GM18951 (cell line): Measurements from ENCODE around the gene TNMD.
"Not testable (repeated sequence)": the region's sequence is repeated elsewhere in the genome, so short reads cannot be mapped to it uniquely, and the experiment has no call there.

Experiments
- POLR2A ChIP-seq: IDR thresholded peaks from 4 replicates; pipeline ENCODE4 v1.6.1; 2011; ENCODE audit warnings: mild to moderate bottlenecking; ENCODE audit not compliant: insufficient read length, insufficient read depth; ENCODE audit errors: extremely low read depth
- in situ Hi-C: fragments of 300-500 bp; cut with MboI; formaldehyde crosslinking; loops from one replicate; pipeline ENCODE4 v1.12.0; 2022; ENCODE audit warnings: low sequenced_read_pairs, mixed read lengths, inconsistent platforms; ENCODE audit not compliant: unreplicated experiment

Gene TNMD

DNA sequence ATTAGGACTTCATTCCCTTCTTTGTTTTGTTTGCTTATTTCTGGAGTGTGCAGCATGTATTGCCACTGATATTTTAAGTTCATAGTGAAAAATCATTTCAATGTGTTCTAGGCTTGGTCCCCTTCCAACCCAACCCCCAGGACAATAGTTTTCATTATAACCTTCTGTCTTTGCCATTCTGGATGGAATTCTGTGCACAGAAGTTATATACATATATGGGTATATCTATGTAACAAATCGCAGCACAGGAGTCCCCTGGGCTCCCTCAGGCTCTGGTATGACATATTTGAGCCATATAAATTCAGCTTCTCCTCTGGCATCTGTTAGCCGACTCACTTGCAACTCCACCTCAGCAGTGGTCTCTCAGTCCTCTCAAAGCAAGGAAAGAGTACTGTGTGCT lies at the start of gene TNMD:
Gene TNMD (plus strand): TSS at position 326 of the 400 bp plus-strand sequence. CDS start 83 bp downstream, outside the sequence.
- in situ Hi-C loops, result no loop called here

DNA sequence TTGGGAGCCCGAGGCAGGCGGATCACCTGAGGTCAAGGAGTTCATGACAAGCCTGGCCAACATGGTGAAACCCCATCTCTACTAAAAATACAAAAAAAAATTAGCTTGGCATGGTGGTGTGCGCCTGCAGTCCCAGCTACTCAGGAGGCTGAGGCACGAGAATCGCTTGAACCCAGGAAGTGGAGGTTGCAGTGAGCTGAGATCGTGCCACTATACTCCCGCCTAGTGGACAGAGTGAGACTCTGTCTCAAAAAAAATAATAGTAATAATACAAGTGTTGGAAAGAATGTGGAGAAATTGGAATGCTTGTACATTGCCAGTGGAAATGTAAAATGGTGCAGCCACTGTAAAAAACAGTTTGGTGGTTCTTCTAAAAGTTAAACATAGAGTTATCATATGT lies 19.2 kb upstream of the TNMD start:
- in situ Hi-C loops, result not testable (repeated sequence)

More for the DNA sequence above, at the start of gene TNMD:
- TF ChIP-seq POLR2A, result no peak

DNA sequence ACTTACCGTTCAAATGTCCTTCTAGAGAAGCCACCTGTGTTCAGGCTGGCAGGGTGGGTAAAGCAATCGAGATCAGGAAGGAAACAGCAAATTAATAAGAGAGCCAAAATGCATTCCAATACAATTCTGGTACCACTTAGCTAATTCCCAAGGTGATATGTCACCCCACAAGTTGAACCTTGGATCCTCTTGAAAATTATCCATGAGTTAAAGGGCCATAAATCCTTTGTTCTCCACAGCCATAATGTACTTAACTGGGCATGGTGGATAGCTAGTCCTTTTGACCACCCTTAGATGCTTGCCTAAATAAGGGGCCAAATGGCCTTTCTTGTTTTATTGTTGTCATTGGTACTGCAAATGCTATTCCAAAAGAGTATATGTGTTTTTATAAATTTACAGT lies 2.0 kb downstream of the TNMD start:
- no peak for TF ChIP-seq POLR2A
- in situ Hi-C loops, result no loop called here

DNA sequence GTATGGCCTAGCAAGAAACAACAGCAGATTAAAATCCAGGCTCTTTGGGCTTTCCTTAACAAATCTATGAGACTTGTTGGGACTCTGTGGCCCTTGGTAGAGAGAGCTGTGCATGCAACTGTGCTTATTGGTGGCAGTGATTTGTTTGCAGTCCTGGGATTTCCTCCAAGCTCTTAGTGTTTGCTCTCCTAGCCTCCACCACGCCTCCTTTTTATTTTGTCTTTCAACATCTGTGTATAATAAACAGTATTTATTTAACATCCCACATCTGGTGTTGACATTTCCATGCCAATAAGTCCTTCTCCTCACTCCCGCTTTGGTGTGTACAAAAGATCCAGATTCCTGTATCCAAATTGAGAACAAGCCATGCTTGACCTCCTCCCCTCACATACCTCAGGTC lies 3.1 kb downstream of the TNMD start:
- in situ Hi-C loops, result no loop called here
- TF ChIP-seq POLR2A, result no peak

DNA sequence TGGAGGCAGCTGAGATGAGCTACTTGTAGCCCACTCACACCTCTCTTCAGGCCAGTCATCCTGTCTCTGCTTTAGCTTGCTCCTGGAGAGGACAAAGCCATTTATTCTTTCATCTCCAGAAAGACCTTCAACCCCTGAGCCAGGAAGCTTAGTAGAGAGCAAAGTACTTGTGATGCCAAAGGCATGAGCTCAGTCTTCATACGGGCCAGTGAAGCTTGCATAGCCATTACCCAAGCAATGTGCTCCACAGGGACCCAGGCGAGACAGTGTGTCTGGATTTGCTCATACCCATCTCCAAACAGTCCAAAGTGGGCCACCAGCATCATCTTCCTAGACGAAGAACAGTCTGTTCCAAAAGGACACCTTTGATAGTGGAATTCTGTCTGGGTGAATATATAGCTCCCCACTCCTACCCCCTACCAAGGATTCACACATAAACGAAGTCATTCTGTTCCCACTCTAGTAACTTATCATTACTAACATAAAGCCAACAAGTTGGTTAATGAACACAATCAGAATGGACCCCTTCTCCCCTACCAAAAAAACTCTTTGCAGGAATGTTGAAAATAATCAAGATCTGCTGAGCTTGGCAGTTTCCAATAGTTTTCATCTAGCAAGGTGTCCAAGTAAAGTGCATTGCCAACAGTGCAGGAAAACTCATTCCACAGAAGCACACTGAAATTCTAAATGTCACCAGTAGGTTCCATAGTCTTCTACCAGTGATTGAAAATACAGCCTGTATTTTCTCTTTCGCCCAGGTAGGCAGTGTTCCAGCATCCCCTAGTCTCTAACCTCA lies 6.7 kb downstream of the TNMD start:
- in situ Hi-C loops, result no loop called here
- TF ChIP-seq POLR2A, result no peak

DNA sequence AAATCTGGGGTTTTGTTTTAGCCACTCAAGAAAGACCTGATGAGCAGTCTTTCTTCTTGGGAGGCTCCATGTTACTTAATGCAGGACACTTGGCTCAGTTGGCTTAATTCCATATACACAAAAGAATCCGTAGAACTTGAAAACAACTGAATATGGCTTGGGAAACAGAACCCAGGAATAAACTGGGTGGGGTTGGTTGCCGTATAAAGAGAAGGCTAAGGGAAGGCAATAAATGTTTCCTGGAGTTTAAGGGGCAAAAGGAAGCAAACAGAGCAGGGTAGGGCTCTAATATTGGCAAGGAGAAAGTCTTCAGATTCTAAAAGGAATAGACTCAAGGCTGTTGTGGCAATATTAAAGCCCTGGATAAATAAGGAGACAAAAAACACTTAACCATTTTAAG lies 8.4 kb downstream of the TNMD start:
- in situ Hi-C loops, result no loop called here

DNA sequence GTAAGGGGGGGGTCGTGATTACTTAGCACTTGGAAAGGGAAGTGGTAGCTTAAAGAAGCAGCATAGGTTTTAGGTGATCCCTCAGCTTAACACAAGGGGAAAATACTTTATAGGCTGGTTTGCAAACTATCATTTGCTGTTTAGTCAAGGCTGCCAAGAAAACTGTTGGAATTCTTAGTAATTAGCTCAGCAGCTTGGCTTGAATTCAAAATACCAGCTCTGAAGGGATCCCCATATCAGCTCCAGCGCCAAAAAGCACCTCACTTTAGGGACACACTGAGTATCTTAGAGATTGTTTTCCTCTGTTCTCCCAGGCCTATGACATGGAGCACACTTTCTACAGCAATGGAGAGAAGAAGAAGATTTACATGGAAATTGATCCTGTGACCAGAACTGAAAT lies 8.8 kb downstream of the TNMD start:
- no peak for TF ChIP-seq POLR2A
- in situ Hi-C loops, result no loop called here

More for the DNA sequence above, 8.4 kb downstream of the TNMD start:
- no peak for TF ChIP-seq POLR2A

DNA sequence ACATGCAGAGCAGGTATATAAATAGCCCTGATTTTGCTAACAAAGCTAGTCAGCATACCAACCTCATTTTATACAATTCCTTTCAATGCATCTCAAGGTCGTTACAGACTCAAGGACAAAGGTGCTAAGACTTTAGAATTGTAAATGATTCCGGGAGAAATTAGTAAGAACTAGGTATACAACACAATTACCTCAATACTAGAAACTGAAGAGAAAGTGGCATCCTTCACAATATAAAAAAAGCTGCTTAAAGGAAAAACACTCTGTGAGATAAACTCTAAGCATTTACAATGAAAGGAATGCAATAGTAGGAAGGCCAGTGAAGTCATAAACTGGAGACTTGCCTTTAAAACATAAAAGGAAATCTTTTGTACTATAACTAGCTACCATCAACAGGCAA lies 11.9 kb downstream of the TNMD start:
- TF ChIP-seq POLR2A, result no peak
- in situ Hi-C loops, result no loop called here

DNA sequence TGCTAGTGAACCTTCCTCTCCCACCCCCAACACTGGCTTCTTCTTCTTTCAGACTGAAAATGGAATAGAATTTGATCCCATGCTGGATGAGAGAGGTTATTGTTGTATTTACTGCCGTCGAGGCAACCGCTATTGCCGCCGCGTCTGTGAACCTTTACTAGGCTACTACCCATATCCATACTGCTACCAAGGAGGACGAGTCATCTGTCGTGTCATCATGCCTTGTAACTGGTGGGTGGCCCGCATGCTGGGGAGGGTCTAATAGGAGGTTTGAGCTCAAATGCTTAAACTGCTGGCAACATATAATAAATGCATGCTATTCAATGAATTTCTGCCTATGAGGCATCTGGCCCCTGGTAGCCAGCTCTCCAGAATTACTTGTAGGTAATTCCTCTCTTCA lies 14.7 kb downstream of the TNMD start:
- TF ChIP-seq POLR2A, result no peak
- in situ Hi-C loops, result no loop called here

DNA sequence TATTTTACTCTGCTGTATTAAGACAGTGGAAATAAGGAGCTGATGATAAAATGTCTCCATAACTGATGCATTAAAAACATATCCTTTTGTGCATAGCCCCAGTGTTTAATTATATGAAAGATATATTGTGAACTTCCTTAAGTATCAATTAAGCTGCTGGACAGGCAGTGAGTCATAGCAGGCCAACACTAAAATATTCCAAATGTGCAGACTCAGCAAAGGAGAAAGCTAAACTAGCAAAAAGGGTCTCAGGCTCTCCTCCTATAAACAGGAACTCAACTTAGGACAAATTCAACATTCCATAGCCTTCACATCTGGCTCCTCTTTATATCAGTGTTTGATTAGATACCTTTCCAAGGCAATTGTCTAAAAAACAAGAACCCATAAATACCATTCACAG lies 15.6 kb downstream of the TNMD start:
- in situ Hi-C loops, result no loop called here
- no peak for TF ChIP-seq POLR2A

DNA sequence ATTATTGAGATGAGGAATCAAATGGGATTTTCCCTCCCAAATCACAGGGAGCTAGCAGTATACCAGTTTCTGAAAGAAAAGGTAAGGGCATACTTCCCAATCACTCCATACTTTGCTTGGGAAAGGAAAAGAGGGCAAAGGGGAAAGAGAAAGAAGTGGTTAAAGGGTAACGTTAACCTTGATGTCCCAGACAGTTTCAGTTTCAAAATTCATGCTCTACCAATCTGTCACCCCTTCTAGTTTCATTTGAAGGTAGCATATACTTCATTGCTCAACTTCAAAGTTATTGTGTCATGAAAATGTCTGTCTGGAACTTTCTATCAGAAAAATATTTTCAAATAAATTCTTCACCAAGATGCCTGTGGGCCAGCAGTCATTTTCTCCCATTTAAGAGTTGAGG lies 16.0 kb downstream of the TNMD start:
- in situ Hi-C loops, result no loop called here
- no peak for TF ChIP-seq POLR2A

DNA sequence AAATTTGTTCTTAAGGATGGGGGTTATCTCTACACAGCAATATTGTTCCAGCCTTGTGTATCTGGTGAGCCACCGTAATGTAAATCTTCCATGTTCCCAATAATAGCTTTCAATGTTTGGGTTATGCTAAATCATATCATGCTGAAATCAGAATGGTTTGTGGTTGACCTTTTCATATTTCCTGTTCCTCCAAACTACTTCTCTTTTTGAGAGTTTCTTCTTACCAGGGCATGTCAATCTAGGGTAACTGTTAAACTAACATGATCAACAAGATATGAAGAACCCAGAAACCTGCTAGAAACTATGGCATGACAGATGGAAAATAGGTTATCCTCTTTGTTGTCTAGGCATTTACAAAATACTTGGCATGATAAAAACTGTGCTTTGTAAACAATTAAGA lies 22.0 kb downstream of the TNMD start:
- in situ Hi-C loops, result no loop called here
- no peak for TF ChIP-seq POLR2A

DNA sequence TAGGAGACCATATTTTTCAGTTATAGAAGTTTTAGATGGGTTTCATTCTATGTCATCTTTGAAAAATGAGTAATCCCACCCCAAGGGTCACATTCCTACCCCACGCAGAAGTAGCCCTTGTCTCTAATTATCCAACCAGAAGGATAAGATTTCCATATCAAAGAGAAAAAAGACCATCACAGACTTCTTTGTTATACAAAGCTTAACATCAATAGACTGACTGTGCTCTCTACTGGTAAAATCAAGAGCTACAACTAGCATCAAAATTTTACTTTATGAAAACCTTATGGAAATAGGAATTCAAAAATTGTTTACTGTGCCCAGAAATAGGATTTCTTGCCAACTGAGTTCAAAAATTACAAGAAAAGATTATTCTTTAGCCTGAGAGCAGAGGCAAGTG lies 24.9 kb downstream of the TNMD start:
- no peak for TF ChIP-seq POLR2A
- in situ Hi-C loops, result no loop called here

DNA sequence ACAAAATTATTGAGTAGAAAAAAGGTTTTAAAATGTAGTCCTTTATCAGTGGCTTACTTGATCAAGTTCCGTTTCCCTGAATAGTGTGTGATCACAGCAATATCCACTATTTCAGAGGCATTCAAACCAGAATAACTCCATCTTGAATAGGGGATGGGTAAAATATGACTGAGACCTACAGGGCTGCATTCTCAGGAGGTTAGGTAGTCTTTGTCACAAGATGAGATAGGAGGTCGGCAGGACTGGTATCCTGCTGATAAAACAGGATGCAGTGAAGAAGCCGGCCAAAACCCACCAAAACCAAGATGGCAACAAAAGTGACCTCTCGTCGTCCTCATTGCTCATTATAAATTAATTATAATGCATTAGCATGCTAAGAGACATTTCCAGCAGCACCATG lies 27.2 kb downstream of the TNMD start:
- TF ChIP-seq POLR2A, result no peak
- in situ Hi-C loops, result no loop called here

DNA sequence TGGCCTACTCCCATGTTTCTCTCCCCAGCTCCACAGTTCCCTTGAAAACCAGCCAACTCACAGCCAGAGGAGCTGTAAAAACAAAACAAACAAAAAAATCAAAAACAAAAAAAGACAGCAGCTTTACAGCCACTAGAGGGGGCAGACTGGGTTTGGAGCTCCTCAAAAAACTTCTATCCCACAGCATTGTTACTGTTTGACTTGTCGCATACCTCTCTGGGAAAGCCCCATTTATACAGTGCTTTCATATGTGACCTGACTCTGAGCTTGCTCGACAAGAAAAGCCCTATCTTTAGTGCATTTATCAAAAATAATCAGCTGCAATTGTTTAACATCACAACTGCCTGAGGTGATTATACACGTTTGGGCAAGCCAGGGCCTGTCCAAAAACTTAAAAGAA lies 30.3 kb downstream of the TNMD start:
- in situ Hi-C loops, result no loop called here
- TF ChIP-seq POLR2A, result no peak
